ENCODE data around the gene TBX1.

TBX1 gene

DNA sequence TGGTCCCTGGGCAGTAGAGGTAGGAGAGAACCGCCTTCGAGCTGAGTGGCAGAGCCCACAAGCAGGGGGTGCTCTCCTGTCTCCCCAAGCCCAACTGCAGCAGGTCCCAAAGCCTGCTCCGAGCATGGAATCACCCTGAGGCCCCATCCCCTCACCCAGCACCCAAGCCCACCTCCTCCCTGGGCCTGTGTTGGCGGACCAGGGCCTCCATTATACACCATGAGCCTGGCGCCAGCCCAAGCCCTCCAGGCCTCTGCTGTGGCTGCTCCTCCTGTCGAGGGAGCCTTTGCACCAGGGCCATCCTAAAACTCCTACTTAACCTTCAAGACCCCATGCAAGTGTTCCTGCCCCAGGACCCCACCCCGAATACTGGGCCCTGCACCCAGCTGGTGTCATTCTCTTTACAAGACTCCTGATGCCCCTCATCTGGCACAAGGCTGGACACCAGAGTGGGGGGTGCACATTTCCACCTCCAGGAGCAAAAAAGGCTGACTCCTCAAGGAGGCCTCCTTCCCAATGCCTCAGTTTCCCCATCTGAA lies 20.6 kb upstream of the TBX1 start:
- Histone ChIP-seq H3K36me3 (ENCODE audit: low read length) (no peaks in the 10 kb centered on the region), H3K4me3 (ENCODE audit: insufficient read depth, low read length, poor library complexity, severe bottlenecking) (no peak overlapping the region), H3K27me3 (ENCODE audit: low read length) (no peaks in the 10 kb centered on the region), H3K9ac (ENCODE audit: low read length) (no peak overlapping the region), H3F3A (ENCODE audit: insufficient read depth) (no peaks in the 10 kb centered on the region), H3K4me2 (ENCODE audit: low read depth, low read length, poor library complexity, severe bottlenecking) (no peak overlapping the region), H2AFZ (ENCODE audit: low read depth, low read length, severe bottlenecking) (no peak overlapping the region), H3K9me2 (replicated peaks; ENCODE audit: insufficient read depth, low read length) (no peaks in the 10 kb centered on the region), H3K79me2 (ENCODE audit: insufficient read depth, low read length) (no peaks in the 10 kb centered on the region), H4K20me1 (ENCODE audit: low read depth, low read length) (no peaks in the 10 kb centered on the region), H3K9me3 (ENCODE audit: insufficient read depth, low read length) (no peaks in the 10 kb centered on the region), H3K27ac (ENCODE audit: low read depth, low read length) (no peak overlapping the region)
- TF ChIP-seq EZH2phosphoT487 (conservative IDR thresholded peaks at IDR 0.05; ENCODE audit: low read length): no peak
- TF ChIP-seq, protein P1, sequence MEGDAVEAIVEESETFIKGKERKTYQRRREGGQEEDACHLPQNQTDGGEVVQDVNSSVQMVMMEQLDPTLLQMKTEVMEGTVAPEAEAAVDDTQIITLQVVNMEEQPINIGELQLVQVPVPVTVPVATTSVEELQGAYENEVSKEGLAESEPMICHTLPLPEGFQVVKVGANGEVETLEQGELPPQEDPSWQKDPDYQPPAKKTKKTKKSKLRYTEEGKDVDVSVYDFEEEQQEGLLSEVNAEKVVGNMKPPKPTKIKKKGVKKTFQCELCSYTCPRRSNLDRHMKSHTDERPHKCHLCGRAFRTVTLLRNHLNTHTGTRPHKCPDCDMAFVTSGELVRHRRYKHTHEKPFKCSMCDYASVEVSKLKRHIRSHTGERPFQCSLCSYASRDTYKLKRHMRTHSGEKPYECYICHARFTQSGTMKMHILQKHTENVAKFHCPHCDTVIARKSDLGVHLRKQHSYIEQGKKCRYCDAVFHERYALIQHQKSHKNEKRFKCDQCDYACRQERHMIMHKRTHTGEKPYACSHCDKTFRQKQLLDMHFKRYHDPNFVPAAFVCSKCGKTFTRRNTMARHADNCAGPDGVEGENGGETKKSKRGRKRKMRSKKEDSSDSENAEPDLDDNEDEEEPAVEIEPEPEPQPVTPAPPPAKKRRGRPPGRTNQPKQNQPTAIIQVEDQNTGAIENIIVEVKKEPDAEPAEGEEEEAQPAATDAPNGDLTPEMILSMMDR (IDR thresholded peaks at IDR 0.05; ENCODE audit: insufficient read depth, low read length, poor library complexity, severe bottlenecking): no peak

DNA sequence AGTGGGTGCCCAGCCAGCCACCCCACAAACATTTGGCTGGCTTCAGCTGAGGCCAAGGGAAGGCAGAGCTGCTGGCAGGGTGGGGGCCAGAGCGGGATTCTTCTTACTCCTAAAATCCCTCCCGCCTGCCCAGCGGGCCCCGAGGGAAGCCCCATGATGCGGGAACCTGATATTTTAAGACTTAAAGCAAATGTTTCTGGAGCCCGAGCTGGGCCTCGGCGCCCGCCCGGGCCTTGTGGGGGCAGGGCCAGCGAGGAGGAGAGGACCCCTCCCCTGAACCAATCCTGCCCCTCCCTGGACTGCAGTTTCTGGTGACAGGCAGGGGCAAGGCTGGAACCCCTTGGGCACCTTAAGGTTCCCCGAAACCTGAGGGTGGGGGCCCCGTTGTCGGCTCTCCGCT lies 20.0 kb upstream of the TBX1 start:
- no peak overlapping the region for H2AFZ ChIP-seq (ENCODE audit: low read depth, low read length, severe bottlenecking)
- H3K36me3 ChIP-seq (ENCODE audit: low read length): no peaks in the 10 kb centered on the region
- no peak overlapping the region for H3K27ac ChIP-seq (ENCODE audit: low read depth, low read length)
- no peaks in the 10 kb centered on the region for H3K27me3 ChIP-seq (ENCODE audit: low read length)
- H3K9me3 ChIP-seq (ENCODE audit: insufficient read depth, low read length): no peaks in the 10 kb centered on the region
- no peak overlapping the region for H3K4me2 ChIP-seq (ENCODE audit: low read depth, low read length, poor library complexity, severe bottlenecking)
- no peaks in the 10 kb centered on the region for H3K79me2 ChIP-seq (ENCODE audit: insufficient read depth, low read length)
- no peaks in the 10 kb centered on the region for H3K9me2 ChIP-seq (replicated peaks; ENCODE audit: insufficient read depth, low read length)
- no peaks in the 10 kb centered on the region for H4K20me1 ChIP-seq (ENCODE audit: low read depth, low read length)
- H3K4me3 ChIP-seq (ENCODE audit: insufficient read depth, low read length, poor library complexity, severe bottlenecking): no peak overlapping the region
- H3K9ac ChIP-seq (ENCODE audit: low read length): no peak overlapping the region
- TF ChIP-seq, protein P1 (IDR thresholded peaks at IDR 0.05; ENCODE audit: insufficient read depth, low read length, poor library complexity, severe bottlenecking): no peak
- TF ChIP-seq EZH2phosphoT487 (conservative IDR thresholded peaks at IDR 0.05; ENCODE audit: low read length): no peak
- no peaks in the 10 kb centered on the region for H3F3A ChIP-seq (ENCODE audit: insufficient read depth)

DNA sequence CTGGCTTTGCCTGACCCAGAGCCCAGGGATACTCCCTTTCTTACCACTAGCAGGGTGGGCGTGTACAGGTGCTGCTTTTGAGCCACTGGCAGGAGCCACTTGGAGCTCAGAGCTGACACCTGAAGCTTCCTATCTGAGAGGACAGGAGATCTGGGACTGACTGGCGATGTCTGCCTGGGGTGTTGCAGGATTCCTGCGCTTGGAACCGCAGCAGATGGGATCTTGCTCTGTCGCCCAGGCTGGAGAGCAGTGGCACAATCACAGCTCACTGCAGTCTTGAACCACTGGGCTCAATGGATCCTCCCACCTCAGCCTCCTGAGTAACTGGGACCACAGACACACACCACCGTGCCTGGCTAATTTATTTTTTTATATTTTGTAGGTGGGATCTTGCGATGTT lies 19.5 kb upstream of the TBX1 start:
- TF ChIP-seq EZH2phosphoT487 (conservative IDR thresholded peaks at IDR 0.05; ENCODE audit: low read length): no peak
- TF ChIP-seq, protein P1 (IDR thresholded peaks at IDR 0.05; ENCODE audit: insufficient read depth, low read length, poor library complexity, severe bottlenecking): no peak
- H2AFZ ChIP-seq (ENCODE audit: low read depth, low read length, severe bottlenecking): no peak overlapping the region
- H4K20me1 ChIP-seq (ENCODE audit: low read depth, low read length): no peaks in the 10 kb centered on the region
- H3K9ac ChIP-seq (ENCODE audit: low read length): no peak overlapping the region
- no peak overlapping the region for H3K4me2 ChIP-seq (ENCODE audit: low read depth, low read length, poor library complexity, severe bottlenecking)
- H3K4me3 ChIP-seq (ENCODE audit: insufficient read depth, low read length, poor library complexity, severe bottlenecking): no peak overlapping the region
- H3K27me3 ChIP-seq (ENCODE audit: low read length): no peaks in the 10 kb centered on the region
- no peaks in the 10 kb centered on the region for H3K36me3 ChIP-seq (ENCODE audit: low read length)
- no peaks in the 10 kb centered on the region for H3F3A ChIP-seq (ENCODE audit: insufficient read depth)
- no peak overlapping the region for H3K27ac ChIP-seq (ENCODE audit: low read depth, low read length)
- H3K9me2 ChIP-seq (replicated peaks; ENCODE audit: insufficient read depth, low read length): no peaks in the 10 kb centered on the region
- H3K9me3 ChIP-seq (ENCODE audit: insufficient read depth, low read length): no peaks in the 10 kb centered on the region
- H3K79me2 ChIP-seq (ENCODE audit: insufficient read depth, low read length): no peaks in the 10 kb centered on the region
